NCI-H345 (cell line): Measurements from ENCODE around the gene PACSIN1.
A peak's percentile ranks its signal among the peaks of the same experiment; 100 is the strongest.

Source experiments
- DNase-seq: peaks from one replicate; lab custom pipeline; 2025; lab: John Stamatoyannopoulos, UW

PACSIN1 gene

DNA sequence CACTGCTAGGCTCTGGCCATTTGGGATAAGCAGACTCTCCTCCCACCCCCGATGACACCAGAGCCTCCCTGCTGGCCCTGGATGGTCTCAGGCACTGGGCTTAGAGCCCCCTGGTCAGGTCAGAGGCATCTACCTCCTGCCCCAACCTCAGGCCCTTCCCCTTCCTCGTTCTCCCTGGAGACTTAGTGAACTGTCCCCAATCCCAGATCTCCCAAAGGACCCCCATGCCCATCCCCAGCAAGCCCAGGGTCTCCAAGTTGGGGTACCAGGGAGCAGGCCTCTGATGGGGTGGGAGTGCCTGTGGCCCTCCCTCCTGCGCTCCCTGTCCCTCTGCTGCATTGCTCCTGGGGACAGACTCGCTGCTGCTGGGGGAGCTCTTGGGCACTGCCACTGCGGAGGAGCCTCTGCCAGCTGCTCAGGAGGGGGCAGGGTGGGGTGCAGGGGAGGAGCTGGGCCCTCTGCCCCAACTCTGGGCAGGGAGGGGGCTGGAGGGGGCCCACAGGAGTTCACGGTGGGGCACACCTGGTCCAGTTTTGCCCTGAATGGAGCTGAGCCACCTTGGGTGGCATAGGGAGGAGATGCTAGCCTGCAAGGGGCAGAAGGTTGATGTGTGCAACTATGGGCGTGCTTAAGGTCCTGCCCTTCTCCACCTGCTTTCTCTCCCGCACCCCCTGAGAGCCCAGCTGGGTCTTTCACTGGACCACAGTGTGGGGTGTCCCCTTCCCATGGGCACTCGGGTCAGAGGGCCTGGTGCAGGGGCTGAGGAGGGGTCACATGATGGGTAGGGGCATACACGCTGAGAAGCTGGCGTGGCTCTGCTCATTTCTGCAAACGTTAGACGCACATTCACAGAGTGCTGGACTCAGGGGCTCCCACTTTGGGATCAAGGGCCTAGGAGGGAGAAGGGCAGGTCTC, 49.9 kb downstream of the PACSIN1 start:
- no peak for DNase-seq

DNA sequence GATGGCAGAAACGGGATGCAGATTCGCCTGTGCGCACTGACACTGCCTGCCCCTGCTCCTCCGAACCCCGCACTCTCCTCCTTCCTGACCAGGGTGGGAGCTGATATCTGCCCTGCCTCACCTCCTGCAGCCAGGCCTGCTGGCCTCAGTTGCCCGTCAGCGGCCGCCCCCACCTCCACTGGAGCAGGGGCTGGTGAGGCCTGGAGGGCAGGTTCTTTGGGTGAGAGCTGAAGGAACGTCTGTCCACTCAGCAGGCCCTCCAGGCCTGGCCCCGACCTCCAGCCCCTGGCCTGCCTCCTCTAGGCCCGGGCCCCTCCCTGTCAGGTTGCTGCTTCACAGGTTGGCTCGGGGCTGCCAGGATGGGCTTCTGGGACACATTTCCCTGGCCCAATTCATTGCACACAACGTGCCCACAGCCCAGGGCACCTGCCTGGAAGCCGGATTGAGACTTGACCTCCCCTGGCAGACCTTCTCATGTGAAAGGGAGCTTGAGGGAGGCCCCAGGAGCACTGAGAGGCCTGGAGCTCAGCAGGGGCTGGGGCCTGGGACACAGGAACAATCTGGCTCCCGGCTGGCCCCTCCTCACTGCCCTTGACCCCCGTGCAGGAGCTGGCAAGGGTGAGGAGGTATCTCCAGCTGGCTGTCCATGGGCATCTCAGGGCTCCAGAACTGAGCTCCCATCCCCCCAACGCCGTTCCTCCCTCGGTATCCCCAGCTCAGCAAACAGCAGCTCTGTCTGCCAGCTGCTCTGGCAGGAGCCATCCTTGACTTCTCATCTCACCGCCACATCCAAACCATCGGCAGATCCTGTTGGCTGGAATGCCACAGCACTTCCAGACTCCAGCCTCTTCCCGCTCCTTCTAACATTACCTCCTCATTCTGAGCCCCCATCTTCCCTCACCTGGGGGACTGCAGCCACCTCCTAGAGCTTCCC, 50.8 kb downstream of the PACSIN1 start:
- no peak for DNase-seq

DNA sequence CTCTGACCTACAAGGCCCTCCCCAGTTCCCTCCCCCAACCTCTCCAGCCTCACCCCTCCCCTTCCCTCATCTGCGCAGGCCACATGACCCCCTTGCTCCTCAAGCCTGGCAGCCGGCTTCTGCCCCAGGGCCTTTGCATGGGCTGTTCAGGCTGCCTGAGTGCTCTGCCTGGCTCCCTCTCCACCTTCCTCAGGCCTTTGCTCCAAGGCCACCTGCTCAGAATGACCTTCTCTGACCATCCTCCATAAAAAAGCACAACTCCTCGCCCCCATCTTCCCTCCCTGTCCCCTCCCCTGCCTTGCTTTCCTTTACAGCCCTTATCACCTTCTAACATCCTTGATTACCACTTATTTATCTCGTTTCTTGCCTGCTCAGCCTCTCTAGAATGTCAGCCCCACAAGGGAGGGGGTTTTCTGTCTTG, 51.6 kb downstream of the PACSIN1 start:
- DNase-seq: no peak

DNA sequence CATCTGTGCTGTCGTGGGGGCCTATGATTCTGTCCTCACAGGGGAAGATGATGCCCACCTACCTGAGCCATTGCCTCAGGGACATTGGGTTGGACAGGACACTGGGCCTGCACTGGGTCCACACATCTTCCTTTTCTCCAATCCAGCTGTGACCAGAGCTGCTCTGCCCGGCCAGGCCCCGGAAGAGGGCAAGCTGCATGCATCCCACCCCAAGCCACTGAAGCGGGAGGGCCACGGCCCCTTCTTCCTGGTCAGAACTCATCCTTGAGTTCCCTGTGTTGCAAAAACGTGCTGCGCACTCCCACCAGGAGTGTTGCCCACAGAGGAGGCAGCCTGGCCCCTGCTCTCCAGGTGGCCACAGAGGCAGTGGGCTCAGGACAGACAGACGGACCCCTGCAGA, 52.1 kb downstream of the PACSIN1 start:
- DNase-seq: no peak

DNA sequence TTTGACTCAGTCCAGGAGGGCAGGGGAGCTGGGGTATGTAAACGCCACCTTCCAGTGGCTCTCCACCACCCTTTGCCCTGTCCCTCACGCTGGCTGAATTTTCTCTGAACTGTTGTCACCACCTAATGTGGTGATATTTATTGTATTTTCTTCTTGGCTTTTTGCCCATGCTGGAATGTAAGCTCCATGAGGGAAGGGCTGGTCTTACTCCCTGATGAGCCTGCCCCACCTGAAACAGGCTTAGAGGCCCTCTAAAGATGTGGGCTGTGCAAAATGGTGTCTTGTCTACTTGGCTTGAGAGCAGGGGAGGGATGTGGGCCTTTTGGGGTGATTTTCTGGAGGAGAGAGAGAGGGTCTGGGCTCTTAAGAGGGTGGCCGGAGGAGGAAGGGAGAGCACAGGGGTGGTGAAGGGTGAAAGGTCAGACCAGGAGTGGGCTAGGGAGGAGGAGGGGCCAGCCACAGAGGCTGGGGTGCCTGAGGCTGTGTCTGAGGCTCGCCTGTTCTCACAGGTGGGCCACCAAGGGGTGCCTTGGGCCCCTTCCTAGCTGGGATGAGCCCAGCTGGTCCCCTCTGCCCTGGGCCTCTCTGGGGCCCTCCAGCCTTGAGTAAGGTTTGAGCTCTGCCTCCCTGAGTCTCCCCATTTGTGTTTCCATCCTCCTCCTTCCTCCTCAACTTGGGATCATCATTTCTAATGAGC, 52.9 kb downstream of the PACSIN1 start:
- no peak for DNase-seq

DNA sequence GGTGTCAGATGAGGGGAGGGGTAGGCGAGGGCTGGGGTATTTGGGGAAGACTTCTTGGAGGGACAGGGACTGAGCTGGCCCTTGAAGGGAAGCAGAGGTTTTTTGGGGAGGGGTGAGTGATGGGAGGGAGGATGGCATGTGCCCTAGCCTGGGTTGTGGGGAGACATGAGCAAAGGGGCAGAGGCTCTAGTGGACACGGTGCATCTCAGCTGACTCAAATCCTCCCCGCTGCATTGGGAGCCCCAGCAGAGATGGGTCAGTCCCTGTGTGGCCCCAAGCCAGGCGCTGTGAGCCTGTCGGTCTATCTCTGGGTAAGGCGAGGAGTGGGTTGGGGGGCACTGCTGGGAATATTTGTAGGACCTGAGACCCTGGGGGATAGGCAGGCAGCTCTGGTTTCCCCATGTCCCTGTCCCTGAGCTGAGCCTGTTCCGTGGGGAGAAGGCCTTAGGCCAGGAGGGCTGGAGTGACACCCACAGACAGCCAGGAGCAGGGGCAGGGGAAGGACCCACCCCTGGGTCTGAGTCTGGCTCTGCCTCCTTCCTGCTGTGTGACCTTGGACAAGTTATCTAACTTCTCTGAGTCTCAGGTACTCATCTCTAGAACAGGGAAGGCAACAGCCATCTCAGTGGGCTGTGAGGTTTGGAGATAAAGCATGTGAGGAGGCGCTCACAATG, 54.2 kb downstream of the PACSIN1 start:
- DNase-seq: no peak

DNA sequence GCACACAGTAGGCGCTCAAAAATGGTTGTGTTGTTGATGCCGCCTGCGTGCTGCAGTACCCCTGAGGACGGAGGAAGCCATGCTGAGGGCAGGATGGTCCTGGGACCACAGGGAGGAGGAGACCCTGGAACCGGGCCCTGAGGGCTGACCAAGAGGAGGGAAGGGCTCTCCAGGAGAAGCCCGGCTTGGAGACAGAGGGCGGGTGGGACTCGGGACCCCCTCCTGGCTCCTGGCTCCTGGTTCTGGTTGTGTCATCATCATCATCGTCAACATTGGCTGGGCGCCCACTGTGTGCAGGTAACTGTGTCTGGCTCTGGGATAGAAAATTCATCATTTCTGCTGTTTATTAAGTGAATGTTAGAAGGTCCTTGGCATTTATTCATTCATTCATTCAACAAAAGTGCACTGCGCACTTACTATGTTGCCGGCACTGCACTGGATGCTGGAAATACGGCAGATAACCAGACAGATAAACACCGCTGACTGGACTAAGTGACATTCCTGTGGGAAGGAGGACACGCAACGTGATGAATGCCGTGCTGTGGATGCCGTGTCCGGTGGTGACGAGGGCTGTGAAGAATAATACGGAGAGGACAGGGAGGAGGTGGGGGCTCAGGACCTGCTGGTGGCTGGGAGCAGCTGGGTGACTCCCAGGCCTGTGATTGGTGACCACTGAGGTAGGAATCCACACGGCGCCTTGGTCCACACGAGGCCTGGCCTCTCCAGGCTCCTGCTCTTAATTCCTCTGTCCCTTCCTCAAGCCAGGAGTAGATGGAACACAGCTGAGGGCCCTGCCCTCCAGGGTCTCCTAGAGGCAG, 55.0 kb downstream of the PACSIN1 start:
- DNase-seq: no peak

DNA sequence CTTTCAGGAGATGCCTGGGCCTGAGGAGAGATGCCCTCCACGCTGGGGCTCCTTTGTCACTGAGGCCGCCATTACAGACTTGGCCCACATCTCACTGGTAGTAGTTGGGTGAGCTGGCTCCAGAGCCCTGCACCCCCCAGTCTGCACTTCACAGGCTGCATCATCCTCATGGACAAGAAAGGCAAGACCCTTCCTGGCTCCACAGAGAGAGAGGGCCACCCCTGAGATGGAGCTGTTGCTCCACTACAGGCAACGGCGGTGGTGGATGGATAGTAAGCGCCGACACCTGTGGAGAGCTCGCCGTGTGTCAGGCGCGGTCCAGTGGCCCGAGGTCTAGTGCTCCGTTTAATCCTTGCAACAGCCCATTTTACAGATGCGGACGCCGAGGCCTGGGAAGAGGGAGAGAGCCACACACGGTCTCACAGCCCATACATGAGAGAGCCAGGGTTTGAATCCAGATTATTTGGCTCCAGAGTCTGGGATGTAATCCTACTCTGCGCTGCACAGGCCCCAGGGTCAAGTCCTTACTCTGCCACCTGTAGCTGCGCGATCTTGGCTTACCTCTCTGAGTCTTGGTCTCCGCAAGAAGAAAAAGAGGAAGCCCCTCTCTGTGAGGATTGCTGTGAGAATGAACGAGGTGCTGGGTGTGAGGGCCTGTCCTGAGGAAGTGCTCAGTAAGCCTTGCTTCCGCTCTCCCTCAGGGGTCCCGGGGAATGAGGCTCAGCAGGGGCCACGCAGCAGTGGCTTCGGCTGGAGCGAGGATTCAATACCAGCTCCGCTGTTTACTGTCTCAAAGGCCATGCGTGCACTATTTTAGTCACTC, 55.8 kb downstream of the PACSIN1 start:
- DNase-seq: no peak

DNA sequence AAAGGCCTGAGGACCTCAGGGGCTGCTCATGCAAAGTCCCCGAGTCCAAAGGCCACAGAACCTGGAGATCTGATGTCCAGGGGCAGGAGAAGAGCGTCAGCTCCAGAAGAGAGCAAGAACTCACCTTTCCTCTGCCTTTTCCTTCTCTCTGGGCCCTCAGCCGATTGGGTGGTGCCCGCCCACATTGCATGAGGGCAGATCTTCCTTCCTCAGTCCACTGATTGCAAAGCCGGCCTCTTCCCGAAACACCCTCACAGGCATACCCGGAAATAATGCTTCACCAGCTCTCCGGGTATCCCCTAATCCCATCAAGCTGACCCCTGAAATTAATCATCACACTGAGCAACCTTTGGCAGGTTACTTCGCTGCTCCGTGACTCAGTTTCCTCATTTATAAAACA, 56.9 kb downstream of the PACSIN1 start:
- DNase-seq: no peak

DNA sequence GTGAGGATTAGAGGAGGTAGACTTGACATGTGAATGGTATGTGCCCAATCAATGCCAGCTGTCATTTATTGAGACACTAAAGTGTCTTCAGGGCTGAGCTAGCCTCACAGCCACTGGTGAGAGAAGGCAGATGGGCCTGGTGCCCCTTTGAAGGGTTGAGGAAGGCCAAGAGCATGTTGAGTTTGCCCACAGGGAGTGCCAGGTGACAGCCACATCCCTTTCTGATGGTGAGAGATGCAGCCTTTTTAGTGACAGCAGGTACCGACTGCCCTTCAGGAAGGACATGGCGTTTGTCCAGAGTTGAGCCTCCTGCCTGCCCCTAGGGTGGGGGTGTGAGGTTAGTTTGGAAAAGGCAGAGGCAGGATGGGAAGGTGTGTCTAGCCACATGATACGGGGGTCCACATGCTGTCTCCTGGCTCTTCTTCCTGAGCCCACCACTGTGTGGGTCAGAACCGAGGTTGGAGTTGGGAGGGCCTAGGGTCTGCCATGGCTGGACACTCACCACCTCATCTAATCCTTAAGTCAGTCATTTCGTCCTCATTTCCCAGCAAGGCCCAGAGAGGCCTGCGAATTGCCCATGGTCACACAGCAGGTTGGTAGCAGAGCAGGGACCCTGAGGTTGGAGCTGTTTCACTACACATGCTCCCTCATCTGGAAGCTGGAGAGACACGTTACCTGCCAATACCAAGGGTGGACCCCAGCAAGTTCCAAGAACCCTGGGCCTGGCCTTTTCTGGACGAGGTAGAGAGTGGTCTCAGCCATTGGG, 57.7 kb downstream of the PACSIN1 start:
- DNase-seq: no peak

DNA sequence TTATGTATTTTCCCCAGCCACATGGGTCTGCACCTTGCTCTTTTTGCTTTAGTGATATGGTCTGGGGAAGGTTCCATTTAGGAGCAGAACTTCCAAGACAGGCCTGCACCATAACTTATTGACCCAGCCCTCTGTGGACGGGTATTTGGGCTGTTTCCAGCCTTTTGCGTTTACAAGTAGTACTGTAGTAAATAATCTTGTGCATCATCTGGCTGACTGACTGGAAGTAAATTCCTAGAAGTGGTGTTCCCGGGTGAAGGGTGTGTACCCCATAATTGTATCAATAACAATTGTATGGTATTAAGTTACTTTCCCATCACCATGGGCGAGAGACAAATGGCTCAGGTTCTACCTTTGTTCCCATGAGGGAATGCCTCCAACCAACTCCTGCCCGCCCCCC, 58.6 kb downstream of the PACSIN1 start:
- no peak for DNase-seq

DNA sequence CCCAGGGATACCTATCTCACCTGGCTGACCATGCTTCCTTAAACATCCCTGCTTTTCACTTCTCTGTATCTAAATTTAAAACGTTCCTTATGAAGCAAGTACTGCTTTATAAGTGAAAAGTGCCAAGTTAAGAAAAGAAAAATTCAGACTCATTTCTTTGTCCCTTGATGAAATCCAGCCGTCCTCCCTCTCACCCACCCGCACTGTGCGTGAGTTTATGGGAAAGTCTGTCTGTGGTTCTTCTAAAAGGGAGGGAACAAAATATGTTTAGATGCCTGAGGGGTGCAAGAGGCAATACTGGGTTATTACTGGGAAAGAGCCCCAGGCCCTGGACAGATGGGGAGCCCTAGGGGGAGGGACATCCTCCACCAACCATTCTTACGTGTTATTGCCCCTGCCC, 59.1 kb downstream of the PACSIN1 start:
- DNase-seq: no peak

DNA sequence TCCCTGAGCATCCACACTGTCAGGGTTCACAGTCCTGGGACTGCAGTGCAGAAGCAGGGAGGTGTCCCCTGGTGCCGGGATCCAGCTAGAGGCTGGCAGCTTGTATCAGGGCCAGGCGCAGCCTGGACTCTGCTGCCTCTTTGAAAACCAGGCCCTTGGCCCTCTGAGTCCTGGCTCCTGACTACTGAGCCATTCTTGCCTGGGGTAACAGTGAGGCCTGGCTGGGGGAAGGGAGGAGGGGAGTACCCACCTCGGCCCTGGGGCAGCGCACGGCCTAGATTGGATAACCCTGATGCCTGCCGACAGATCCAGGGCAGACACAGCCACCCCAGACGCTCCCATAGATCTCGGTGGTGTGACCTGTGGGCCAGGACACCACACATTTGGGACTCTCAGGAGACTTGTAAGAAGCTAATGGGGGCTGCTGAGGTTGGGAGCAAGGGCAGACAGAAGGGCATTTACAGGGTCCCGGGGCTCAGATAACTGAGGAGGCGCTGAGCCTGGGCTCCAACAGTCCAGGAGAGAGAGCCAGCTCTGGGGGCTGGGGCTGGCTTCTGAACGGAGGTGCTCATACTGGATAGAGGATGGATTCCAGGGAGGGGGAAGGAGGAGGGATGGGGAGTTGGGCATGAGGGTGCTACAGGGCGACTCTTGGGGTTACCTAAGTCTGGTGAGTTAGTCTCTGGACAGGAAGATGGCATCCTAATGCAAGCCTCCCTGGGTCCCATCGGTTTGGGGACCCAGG, 59.7 kb downstream of the PACSIN1 start:
- DNase-seq: no peak

DNA sequence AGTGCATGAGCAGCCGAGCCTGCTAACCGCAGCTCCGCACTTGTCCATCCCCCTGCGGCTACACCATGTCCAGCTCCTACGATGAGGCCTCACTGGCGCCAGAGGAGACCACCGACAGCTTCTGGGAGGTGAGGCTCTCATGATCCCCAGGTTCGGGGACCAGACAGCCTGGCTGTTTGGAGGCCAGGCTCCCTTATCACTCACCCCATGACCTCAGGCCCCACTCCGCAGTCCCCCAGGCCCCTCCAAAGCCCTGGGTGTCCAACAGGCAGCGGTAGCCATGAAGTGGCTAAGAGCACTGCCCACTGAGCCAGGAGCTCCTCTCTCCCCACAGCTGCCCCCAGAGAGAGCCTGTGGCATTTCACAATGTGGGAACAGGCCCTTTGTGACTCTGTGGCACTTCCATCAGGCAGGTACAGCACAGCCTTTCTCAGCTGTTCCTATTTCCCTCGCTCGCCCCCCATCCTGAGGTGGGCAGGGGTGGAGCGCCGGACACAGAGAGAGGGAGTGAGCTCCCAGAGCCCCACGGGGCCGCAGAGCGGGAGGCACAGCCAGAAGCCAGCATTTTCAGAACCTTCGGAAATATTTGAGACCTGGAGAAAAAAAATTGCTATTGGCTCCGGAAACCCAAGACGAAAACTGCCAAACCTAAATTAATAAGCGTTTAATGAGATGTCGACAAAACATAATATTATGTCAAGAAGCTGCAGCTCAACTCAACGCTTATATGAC, 60.5 kb downstream of the PACSIN1 start:
- no peak for DNase-seq

DNA sequence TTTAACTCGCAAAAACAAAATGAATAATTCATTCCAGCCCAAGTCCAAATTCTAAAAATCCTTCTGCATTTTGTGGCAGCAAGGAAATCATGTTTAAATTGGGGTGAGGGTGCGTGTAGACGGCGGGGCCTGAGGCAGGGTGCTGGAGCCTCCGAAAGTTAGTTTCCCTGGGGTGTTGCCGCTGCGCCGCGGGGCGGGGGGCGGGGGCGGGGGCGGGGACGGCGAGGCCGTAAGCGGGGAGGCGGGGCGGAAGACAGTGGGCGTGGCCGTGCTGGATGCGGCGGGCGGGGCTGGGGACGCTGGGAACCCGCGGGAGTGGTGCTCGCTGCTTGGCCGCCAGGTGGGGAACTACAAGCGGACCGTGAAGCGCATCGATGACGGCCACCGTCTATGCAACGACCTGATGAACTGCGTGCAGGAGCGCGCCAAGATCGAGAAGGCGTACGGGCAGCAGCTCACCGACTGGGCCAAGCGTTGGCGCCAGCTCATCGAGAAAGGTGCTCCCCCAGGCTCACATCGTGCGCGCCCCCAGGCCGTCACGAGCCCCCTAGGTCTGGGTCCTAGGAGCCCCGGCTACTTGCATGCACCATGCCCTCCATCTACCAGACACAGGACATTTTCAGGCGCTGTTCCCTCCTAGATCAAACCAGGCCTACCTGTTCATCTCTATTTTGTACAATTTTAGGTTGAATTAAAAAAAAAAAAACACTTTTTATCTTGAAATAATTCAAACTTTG, 61.3 kb downstream of the PACSIN1 start:
- DNase-seq: peak; percentile 92

DNA sequence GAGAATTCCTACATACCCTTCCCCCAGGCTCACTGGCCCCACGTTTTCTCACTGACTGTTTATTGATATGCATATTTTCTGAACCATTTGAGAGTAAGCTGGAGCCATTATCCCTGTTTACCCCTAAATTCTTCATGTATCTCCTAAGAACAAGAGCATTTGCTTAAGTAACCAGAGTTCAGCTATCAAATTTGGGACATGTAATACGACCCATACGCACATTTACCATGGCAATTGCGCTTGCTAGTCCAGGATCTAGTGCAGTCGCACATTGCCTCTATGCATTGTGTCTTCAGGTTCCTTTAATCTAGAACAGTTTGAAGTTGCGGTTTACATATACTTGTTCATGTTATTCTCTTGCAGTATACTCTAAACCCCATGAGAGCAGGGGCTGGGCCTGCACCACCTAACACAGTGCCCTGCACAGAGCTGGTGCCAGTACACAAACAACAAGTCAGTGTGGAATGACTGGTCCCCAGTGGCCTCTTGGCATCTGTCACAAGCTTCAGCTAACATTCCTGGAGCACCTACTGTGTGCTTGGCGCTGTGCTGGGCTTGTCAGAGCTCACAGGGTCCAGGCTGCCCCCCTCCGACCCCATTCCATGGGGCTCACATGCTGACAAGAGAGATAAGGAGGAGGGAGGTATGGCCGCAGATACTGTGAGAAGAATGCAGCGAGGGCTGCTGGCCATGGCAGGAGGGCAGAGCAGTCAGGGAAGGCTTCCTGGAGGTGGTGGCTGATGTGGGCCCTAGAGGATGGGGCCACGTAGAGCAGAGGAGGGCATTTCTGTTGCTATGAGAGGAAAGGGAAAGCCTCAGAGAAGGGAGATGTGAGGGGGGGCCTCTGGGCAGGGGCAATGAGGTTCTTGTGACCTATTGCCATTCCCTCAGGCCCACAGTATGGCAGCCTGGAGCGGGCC, 62.1 kb downstream of the PACSIN1 start:
- no peak for DNase-seq
